HepG2 (cell line): ENCODE results near the gene TKFC. TPM values are rescaled to one million over a fixed set of nuclear protein-coding genes. Genes with fewer than 3 reads are reported as not detected.

Experiments used
- CBX1 ChIP-seq: IDR thresholded peaks from one replicate; pipeline ENCODE4 v1.6.1; 2016; ENCODE audit warnings: antibody characterized with exemption, low read depth
- JUND ChIP-seq: sonication (generic); formaldehyde crosslinking; IDR thresholded peaks from 2 replicates; pipeline ENCODE4 v1.8.0; 2022; ENCODE audit warnings: mild to moderate bottlenecking, missing genetic modification reagents
- KLF9 ChIP-seq: IDR thresholded peaks from 2 replicates; pipeline ENCODE4 v1.6.1; 2016; ENCODE audit warnings: low read depth
- KMT2B ChIP-seq: IDR thresholded peaks from 2 replicates; pipeline ENCODE4 v1.6.1; 2016; ENCODE audit warnings: missing genetic modification reagents, missing compliant biosample characterization
- PRMT3 ChIP-seq: sonication (generic); formaldehyde crosslinking; IDR thresholded peaks from 2 replicates; pipeline ENCODE4 v1.8.1; 2022; ENCODE audit warnings: low read depth, mild to moderate bottlenecking, moderate library complexity, missing genetic modification reagents, borderline replicate concordance
- SP2 ChIP-seq: sonication (generic); formaldehyde crosslinking; IDR thresholded peaks from 2 replicates; pipeline ENCODE4 v1.5.1; 2020; ENCODE audit warnings: mild to moderate bottlenecking, missing genetic modification reagents
- TMF1 ChIP-seq: sonication (generic); formaldehyde crosslinking; IDR thresholded peaks from 2 replicates; pipeline ENCODE4 v1.8.1; 2022; ENCODE audit warnings: low read depth, missing genetic modification reagents
- TRIM24 ChIP-seq: sonication (generic); formaldehyde crosslinking; IDR thresholded peaks from 2 replicates; pipeline ENCODE4 v1.8.0; 2022; ENCODE audit warnings: mild to moderate bottlenecking, missing genetic modification reagents
- ZNF138 ChIP-seq: sonication (generic); formaldehyde crosslinking; IDR thresholded peaks from 2 replicates; pipeline ENCODE4 v1.5.0; 2020; ENCODE audit warnings: mild to moderate bottlenecking, low read depth, missing genetic modification reagents
- ZNF343 ChIP-seq: sonication (generic); formaldehyde crosslinking; IDR thresholded peaks from 2 replicates; pipeline ENCODE4 v1.4.0; 2020; ENCODE audit warnings: mild to moderate bottlenecking, missing genetic modification reagents
- ZNF670 ChIP-seq: sonication (generic); formaldehyde crosslinking; IDR thresholded peaks from 2 replicates; pipeline ENCODE4 v1.8.0; 2022; ENCODE audit warnings: mild to moderate bottlenecking, missing genetic modification reagents, borderline replicate concordance
- ZNF720 ChIP-seq: sonication (generic); formaldehyde crosslinking; IDR thresholded peaks from 2 replicates; pipeline ENCODE4 v1.4.0; 2020; ENCODE audit warnings: missing genetic modification reagents
- polyA plus RNA-seq, 8 experiments: library from polyadenylated mRNA; depleted of rRNA in 3 of 8; stranded (reverse) in 7 of 8; unstranded in 1 of 8; fragments of >200 nt; fragmentation: Illumina TruSeq in 4 of 8; extraction: Trizol in 4 of 8; gene quantifications; 2 replicates each; pipeline versions ENCODE4 v1.2.1 to v1.2.3, GENCODE V29; 2011 to 2016; ENCODE audit warnings: low read depth in 4 of 8, missing spikeins in 1 of 8, mixed read lengths in 1 of 8; ENCODE audit not compliant: insufficient read depth in 1 of 8
- total RNA-seq, 5 experiments: library from RNA; depleted of rRNA; stranded (reverse); fragments of >200 nt; fragmentation: Illumina TruSeq; extraction: Trizol; gene quantifications; 2 replicates each; pipeline ENCODE4 v1.2.3, GENCODE V29; 2016; ENCODE audit warnings: low read depth in 1 of 5
- TF ChIP-seq, protein P1 (sequence below): IDR thresholded peaks from 2 replicates; pipeline ENCODE4 v1.6.1; 2012; ENCODE audit warnings: inconsistent platforms
- TF ChIP-seq, protein P2 (sequence below): sonication (generic); formaldehyde crosslinking; IDR thresholded peaks from 2 replicates; pipeline ENCODE4 v1.4.0; 2020; ENCODE audit warnings: missing genetic modification reagents, borderline replicate concordance
- TF ChIP-seq, protein P3 (sequence below): sonication (generic); formaldehyde crosslinking; conservative IDR thresholded peaks from 2 replicates; pipeline ENCODE4 v1.8.0; 2022; ENCODE audit warnings: low read depth, missing genetic modification reagents
- TF ChIP-seq, protein P4 (sequence below): sonication (generic); formaldehyde crosslinking; IDR thresholded peaks from 2 replicates; pipeline ENCODE4 v1.9.0; 2021; ENCODE audit warnings: missing genetic modification reagents, borderline replicate concordance
- TF ChIP-seq, protein P5 (sequence below): sonication (generic); formaldehyde crosslinking; IDR thresholded peaks from 2 replicates; pipeline ENCODE4 v1.5.1; 2020; ENCODE audit warnings: mild to moderate bottlenecking, missing genetic modification reagents, moderate library complexity

The TKFC gene
- total and polyA plus RNA-seq, 2 of the 13 experiments (the other 11 are each of a cell fraction or from before 2014, with no cell fraction given), result 147 to 197 TPM

DNA sequence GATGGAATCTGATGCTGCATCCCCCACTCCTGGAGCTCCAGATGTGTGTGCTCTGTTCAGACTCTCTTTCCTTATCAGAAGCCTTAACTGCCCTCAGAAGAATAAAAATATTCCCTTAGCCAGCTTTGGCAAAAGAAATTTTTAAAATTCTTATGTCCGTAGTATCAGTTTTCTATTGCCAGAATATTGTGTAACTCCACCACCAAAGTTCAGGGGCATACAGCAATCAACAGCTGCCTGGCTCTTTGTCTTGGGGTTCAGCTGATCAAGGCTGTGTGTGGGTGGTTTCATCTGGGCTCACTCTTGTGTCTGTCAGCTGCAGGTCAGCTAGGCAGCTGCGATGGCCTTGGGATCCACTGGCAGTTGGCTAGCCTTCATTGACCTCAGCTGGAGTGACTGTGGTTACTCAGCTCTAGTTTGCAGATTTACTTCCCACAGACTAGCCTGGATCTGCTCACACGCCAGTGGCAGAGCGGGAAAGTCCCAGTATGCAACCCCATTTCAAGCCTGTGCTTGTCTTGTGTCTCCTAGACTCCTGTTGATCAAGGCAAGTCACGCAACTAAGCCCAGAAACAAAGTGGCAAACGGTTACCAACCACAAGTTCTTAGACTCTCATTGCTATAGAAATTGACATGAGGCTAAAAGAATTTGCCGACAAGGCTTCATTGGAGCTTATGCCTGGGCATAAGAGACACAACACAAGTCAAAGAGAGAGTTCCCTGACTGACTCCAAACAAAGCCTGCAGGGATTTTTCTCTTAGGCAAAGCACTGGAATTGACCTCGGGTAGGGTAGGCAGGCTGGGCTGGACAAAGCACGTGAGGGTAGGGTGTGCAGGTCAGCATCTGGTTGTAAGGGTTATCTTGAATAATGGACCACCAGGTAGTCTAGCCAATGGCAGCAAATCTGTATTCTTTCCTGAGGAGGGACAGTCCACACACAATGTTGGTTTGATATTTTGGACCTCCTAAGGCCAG is 36.6 kb downstream of the TKFC start (continued):
- 0 out of 2 replicates have a peak, but pooled peaks have one; percentile 32 for TF ChIP-seq ZNF343 (CRISPR knock-in tag)
- no peak for TF ChIP-seq PRMT3 (CRISPR knock-in tag)
- no peak for TF ChIP-seq ZNF720 (CRISPR knock-in tag)
- TF ChIP-seq JUND (CRISPR knock-in tag), result no peak
- TF ChIP-seq, protein P1, sequence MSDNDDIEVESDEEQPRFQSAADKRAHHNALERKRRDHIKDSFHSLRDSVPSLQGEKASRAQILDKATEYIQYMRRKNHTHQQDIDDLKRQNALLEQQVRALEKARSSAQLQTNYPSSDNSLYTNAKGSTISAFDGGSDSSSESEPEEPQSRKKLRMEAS, result peak; percentile 63
- no peak for TF ChIP-seq SP2 (CRISPR knock-in tag)
- TF ChIP-seq CBX1, result no peak
- TF ChIP-seq ZNF670, result no peak
- TF ChIP-seq KLF9 (CRISPR knock-in tag), result no peak
- TF ChIP-seq, protein P2, sequence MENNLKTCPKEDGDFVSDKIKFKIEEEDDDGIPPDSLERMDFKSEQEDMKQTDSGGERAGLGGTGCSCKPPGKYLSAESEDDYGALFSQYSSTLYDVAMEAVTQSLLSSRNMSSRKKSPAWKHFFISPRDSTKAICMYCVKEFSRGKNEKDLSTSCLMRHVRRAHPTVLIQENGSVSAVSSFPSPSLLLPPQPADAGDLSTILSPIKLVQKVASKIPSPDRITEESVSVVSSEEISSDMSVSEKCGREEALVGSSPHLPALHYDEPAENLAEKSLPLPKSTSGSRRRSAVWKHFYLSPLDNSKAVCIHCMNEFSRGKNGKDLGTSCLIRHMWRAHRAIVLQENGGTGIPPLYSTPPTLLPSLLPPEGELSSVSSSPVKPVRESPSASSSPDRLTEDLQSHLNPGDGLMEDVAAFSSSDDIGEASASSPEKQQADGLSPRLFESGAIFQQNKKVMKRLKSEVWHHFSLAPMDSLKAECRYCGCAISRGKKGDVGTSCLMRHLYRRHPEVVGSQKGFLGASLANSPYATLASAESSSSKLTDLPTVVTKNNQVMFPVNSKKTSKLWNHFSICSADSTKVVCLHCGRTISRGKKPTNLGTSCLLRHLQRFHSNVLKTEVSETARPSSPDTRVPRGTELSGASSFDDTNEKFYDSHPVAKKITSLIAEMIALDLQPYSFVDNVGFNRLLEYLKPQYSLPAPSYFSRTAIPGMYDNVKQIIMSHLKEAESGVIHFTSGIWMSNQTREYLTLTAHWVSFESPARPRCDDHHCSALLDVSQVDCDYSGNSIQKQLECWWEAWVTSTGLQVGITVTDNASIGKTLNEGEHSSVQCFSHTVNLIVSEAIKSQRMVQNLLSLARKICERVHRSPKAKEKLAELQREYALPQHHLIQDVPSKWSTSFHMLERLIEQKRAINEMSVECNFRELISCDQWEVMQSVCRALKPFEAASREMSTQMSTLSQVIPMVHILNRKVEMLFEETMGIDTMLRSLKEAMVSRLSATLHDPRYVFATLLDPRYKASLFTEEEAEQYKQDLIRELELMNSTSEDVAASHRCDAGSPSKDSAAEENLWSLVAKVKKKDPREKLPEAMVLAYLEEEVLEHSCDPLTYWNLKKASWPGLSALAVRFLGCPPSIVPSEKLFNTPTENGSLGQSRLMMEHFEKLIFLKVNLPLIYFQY (CRISPR knock-in tag), result 0 out of 2 replicates have a peak, but pooled peaks have one; percentile 30
- TF ChIP-seq, protein P3, sequence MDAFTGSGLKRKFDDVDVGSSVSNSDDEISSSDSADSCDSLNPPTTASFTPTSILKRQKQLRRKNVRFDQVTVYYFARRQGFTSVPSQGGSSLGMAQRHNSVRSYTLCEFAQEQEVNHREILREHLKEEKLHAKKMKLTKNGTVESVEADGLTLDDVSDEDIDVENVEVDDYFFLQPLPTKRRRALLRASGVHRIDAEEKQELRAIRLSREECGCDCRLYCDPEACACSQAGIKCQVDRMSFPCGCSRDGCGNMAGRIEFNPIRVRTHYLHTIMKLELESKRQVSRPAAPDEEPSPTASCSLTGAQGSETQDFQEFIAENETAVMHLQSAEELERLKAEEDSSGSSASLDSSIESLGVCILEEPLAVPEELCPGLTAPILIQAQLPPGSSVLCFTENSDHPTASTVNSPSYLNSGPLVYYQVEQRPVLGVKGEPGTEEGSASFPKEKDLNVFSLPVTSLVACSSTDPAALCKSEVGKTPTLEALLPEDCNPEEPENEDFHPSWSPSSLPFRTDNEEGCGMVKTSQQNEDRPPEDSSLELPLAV (CRISPR knock-in tag), result no peak
- TF ChIP-seq ZNF138 (CRISPR knock-in tag), result no peak
- no peak for TF ChIP-seq TRIM24 (CRISPR knock-in tag)
- no peak for TF ChIP-seq KMT2B (CRISPR knock-in tag)
- TF ChIP-seq, protein P4, sequence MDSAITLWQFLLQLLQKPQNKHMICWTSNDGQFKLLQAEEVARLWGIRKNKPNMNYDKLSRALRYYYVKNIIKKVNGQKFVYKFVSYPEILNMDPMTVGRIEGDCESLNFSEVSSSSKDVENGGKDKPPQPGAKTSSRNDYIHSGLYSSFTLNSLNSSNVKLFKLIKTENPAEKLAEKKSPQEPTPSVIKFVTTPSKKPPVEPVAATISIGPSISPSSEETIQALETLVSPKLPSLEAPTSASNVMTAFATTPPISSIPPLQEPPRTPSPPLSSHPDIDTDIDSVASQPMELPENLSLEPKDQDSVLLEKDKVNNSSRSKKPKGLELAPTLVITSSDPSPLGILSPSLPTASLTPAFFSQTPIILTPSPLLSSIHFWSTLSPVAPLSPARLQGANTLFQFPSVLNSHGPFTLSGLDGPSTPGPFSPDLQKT, result no peak
- TF ChIP-seq TMF1, result no peak
- TF ChIP-seq, protein P5, sequence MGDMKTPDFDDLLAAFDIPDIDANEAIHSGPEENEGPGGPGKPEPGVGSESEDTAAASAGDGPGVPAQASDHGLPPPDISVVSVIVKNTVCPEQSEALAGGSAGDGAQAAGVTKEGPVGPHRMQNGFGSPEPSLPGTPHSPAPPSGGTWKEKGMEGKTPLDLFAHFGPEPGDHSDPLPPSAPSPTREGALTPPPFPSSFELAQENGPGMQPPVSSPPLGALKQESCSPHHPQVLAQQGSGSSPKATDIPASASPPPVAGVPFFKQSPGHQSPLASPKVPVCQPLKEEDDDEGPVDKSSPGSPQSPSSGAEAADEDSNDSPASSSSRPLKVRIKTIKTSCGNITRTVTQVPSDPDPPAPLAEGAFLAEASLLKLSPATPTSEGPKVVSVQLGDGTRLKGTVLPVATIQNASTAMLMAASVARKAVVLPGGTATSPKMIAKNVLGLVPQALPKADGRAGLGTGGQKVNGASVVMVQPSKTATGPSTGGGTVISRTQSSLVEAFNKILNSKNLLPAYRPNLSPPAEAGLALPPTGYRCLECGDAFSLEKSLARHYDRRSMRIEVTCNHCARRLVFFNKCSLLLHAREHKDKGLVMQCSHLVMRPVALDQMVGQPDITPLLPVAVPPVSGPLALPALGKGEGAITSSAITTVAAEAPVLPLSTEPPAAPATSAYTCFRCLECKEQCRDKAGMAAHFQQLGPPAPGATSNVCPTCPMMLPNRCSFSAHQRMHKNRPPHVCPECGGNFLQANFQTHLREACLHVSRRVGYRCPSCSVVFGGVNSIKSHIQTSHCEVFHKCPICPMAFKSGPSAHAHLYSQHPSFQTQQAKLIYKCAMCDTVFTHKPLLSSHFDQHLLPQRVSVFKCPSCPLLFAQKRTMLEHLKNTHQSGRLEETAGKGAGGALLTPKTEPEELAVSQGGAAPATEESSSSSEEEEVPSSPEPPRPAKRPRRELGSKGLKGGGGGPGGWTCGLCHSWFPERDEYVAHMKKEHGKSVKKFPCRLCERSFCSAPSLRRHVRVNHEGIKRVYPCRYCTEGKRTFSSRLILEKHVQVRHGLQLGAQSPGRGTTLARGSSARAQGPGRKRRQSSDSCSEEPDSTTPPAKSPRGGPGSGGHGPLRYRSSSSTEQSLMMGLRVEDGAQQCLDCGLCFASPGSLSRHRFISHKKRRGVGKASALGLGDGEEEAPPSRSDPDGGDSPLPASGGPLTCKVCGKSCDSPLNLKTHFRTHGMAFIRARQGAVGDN (CRISPR knock-in tag), result peak; percentile 85
